ENCODE results near the gene IL17F. TPM values are rescaled to one million over a fixed set of nuclear protein-coding genes. Genes with fewer than 3 reads are reported as not detected.

The IL17F gene
- total RNA-seq, 1 donor, result not detected

GRCh38 chr6:52187098-52187497 lies 57.2 kb downstream of the IL17F start:
- TF ChIP-seq, protein P1, sequence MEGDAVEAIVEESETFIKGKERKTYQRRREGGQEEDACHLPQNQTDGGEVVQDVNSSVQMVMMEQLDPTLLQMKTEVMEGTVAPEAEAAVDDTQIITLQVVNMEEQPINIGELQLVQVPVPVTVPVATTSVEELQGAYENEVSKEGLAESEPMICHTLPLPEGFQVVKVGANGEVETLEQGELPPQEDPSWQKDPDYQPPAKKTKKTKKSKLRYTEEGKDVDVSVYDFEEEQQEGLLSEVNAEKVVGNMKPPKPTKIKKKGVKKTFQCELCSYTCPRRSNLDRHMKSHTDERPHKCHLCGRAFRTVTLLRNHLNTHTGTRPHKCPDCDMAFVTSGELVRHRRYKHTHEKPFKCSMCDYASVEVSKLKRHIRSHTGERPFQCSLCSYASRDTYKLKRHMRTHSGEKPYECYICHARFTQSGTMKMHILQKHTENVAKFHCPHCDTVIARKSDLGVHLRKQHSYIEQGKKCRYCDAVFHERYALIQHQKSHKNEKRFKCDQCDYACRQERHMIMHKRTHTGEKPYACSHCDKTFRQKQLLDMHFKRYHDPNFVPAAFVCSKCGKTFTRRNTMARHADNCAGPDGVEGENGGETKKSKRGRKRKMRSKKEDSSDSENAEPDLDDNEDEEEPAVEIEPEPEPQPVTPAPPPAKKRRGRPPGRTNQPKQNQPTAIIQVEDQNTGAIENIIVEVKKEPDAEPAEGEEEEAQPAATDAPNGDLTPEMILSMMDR (IDR thresholded peaks at IDR 0.05; ENCODE audit: insufficient read depth, low read depth, low read length), result no peak
- no peak for DNase-seq (ENCODE audit: low read depth)
- no peak overlapping the region for H3K4me3 ChIP-seq (ENCODE audit: low read depth, low read length)

Other genes starting within 250 kb of the IL17F start
- under 0.01 TPM in 1 of 2 replicates, not detected in the other for gene PKHD1, start 156.9 kb downstream of the IL17F start, total RNA-seq
- not detected in 2 replicates for gene IL17A, start 58.1 kb downstream of the IL17F start, total RNA-seq
- gene MCM3, start 40.2 kb upstream of the IL17F start, total RNA-seq, result 38.0 and 49.7 TPM in 2 replicates
- 3.2 and 4.7 TPM in 2 replicates for gene PAQR8, start 117.7 kb upstream of the IL17F start, total RNA-seq
- gene EFHC1, start 175.8 kb upstream of the IL17F start, total RNA-seq, result 15.8 and 21.6 TPM in 2 replicates